ENCODE measurements around the gene STX16. TPM values are rescaled to one million over a fixed set of nuclear protein-coding genes. Genes with fewer than 3 reads are reported as not detected.

The STX16 gene
- total RNA-seq, 1 experiment from 2014 or later = 30.4 TPM

GRCh38 chr20:58703765-58704371 lies 52.8 kb downstream of the STX16 start:
- no peak for DNase-seq
- Histone ChIP-seq H3K4me3 (no peak overlapping the region), H3K27me3 (no peaks in the 10 kb centered on the region), H3K36me3 (peaks cover 39% of the 10 kb centered on the region), H3K9me3 (no peaks in the 10 kb centered on the region)

GRCh38 chr20:58705208-58705926 lies 54.3 kb downstream of the STX16 start:
- H3K27me3 ChIP-seq = no peaks in the 10 kb centered on the region
- H3K9me3 ChIP-seq = no peaks in the 10 kb centered on the region
- DNase-seq = no peak
- H3K36me3 ChIP-seq = peaks cover 31% of the 10 kb centered on the region
- no peak overlapping the region for H3K4me3 ChIP-seq

DNA sequence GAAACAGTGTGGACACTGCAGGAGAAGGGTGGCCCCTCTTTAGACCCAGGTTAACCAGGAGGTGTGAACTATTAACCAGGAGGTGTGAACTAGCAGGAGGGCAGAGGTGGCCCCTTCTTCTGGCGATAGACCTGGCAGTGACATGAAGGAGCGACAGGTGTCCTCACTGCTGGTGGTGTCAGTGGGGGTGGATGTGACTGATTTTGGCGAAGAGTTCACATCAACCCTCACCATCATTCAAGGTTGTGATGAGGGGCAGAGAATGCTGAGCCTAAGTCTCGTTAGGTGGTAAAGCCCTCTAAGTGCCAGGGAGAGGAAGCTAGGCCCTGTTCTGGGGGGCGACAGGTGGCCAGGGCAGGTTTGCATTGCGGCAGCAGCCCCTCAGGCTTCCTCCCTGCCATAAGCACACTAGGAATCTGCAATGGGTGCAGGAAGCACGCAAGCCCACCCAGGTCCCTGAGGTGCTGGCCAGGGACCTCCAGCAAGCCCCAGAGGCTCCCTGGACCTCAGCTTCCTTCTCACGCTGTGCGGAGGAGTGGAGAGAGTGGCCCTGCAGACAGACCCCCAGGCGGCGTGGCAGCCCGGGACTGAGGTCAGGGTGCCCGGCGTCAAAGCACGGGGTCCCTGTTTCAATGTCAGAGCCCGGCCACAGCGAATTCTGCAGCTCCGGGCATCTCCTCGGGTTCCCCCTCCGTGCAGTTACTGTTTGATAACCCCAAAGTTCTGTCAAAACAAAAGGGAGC lies 55.2 kb downstream of the STX16 start:
- Histone ChIP-seq H3K27me3 (no peaks in the 10 kb centered on the region), H3K9me3 (no peaks in the 10 kb centered on the region), H3K4me3 (no peak overlapping the region), H3K36me3 (peaks cover 31% of the 10 kb centered on the region)
- DNase-seq = no peak

DNA sequence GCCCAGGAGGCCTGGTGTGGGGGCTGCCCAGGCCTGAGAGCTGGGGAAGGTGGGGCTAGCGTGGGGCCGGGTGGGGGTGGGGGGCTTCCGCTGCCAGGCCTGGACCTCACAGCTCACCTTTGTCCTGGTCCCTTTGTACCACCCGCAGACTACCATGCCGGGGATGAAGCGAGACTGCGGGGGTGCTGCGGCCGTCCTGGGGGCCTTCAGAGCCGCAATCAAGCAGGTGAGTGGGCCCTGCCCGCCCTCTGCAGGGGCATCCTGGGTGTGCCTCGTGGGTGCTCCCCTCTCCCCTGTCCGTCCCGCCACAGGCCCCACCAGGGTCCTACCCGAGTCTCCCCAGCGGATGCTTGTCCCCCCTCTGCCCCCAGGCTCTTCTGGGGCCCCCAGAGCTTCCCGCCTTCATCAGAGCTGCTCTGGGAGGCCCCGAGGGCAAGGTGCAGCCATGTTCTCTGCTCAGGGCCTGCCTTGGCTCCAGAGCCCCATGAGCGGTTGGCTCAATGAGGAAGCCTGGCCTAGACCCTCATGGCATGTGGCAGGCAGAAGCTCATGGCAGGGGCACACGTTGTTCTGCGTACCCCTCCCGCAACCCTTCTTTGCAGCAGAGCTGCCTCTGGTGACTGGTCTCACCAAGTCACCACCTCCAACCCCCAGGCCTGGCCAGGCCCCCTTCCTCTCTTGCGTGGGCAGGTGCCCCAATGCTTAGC lies 56.0 kb downstream of the STX16 start:
- H3K4me3 ChIP-seq = no peak overlapping the region
- no peaks in the 10 kb centered on the region for H3K27me3 ChIP-seq
- H3K9me3 ChIP-seq = no peaks in the 10 kb centered on the region
- no peak for DNase-seq
- H3K36me3 ChIP-seq = peaks cover 27% of the 10 kb centered on the region

- H3K27me3 ChIP-seq = no peaks in the 10 kb centered on the region
- no peak for DNase-seq
- H3K9me3 ChIP-seq = no peaks in the 10 kb centered on the region
- peaks cover 21% of the 10 kb centered on the region for H3K36me3 ChIP-seq
- no peak overlapping the region for H3K4me3 ChIP-seq
Observed at GRCh38 chr20:58707770-58708169, 56.7 kb downstream of the STX16 start.

- Histone ChIP-seq H3K9me3 (no peaks in the 10 kb centered on the region), H3K4me3 (no peak overlapping the region), H3K27me3 (no peaks in the 10 kb centered on the region), H3K36me3 (peaks cover 14% of the 10 kb centered on the region)
- no peak for DNase-seq
Observed at GRCh38 chr20:58708246-58708931, 57.3 kb downstream of the STX16 start.

DNA sequence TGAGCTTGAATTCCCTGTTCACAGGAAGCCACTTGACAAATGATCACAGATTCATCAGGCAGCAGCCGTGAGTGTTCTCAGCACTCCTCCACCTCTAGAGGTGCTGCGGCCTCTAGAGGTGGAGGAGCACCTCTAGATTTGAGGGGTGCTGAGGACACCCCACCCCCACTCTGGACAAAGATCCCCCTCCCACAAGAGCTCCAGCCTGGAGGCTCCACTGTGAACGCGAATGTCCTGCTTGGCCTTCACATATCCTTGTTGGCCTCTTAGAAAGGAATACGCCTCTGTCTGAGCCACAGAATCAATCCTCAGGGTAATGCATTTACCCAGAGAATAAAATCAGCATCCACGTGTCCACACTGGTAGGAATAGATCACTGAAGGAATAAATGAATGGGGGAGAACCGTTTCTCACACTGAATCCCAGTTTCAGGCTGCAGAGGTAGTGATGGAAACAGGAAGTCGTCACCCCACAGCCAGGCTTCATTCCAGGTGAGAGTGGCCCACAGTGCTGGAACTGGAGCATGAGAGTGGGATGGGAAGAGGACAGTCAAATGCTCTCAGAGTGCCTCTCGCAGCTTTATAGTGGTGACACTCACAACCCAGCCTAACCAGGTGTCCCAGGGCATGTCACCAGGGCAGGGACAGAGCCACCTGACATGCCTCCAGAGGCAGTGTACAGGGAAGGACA lies 58.1 kb downstream of the STX16 start:
- Histone ChIP-seq H3K9me3 (no peaks in the 10 kb centered on the region), H3K4me3 (no peak overlapping the region), H3K36me3 (peaks cover 9% of the 10 kb centered on the region), H3K27me3 (no peaks in the 10 kb centered on the region)
- no peak for DNase-seq

DNA sequence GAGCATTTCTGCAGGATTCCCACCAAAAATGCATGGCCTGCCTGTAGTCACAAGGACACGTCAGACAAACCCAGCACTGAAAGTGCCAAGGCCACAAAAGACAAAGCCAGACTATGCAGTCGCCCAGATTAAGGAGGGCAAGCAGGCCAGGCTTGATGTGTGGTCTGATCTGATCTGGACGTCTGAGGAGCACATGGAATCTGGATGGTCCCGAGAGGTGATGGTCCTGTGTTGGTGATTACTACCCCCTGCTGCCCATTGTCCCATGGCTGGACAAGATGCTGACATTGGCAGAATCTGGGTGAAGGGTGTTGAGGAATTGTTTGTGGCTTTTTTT lies 58.6 kb downstream of the STX16 start:
- Histone ChIP-seq H3K36me3 (peaks cover 8% of the 10 kb centered on the region), H3K27me3 (no peaks in the 10 kb centered on the region), H3K4me3 (no peak overlapping the region), H3K9me3 (no peaks in the 10 kb centered on the region)
- no peak for DNase-seq

- no peaks in the 10 kb centered on the region for H3K27me3 ChIP-seq
- DNase-seq = no peak
Observed at GRCh38 chr20:58710481-58711265, 59.6 kb downstream of the STX16 start.

DNA sequence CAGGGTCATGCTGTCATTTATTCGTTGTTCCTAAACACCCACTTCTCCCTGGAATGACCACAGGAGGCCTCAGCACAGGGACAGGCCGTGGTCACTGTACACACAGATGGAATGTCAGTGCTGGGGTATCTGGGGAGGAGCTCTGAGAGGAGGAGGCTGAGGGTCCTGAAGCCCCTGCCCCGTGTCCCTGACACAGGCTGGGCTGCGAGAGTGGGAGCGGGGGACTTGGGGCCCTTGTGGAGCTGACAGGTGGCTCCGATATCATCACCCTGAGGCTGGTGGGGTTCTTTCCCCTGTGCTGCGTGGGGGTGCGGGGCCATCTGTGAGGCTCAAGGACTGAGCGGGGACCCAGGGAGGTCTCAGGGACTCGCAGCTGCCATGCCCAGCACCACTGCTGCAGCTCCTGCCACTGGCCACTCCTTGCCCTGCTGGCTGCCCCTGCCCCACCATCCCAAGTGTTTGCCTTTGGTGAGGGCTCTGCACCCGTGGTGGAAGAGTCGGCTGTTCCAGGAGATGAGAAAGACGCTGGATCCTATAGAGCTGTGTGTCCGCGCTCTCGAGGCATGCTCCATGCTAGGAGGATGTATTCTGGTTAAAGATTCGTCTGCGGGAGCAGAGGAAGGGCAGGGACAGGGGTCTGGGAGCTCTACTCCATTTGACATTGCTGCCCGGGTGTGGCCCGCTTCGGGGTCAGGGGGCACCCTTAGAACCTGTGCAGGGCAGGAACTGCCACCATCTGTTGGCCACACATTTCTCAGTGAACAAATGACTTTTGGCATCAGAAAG lies 60.4 kb downstream of the STX16 start:
- Histone ChIP-seq H3K27me3 (no peaks in the 10 kb centered on the region), H3K4me3 (no peak overlapping the region), H3K9me3 (no peaks in the 10 kb centered on the region), H3K36me3 (no peaks in the 10 kb centered on the region)
- DNase-seq = no peak

More at GRCh38 chr20:58710481-58711265, 59.6 kb downstream of the STX16 start:
- H3K9me3 ChIP-seq = no peaks in the 10 kb centered on the region
- no peaks in the 10 kb centered on the region; the same call in 1 of the 2 replicates for H3K36me3 ChIP-seq
- no peak overlapping the region for H3K4me3 ChIP-seq

DNA sequence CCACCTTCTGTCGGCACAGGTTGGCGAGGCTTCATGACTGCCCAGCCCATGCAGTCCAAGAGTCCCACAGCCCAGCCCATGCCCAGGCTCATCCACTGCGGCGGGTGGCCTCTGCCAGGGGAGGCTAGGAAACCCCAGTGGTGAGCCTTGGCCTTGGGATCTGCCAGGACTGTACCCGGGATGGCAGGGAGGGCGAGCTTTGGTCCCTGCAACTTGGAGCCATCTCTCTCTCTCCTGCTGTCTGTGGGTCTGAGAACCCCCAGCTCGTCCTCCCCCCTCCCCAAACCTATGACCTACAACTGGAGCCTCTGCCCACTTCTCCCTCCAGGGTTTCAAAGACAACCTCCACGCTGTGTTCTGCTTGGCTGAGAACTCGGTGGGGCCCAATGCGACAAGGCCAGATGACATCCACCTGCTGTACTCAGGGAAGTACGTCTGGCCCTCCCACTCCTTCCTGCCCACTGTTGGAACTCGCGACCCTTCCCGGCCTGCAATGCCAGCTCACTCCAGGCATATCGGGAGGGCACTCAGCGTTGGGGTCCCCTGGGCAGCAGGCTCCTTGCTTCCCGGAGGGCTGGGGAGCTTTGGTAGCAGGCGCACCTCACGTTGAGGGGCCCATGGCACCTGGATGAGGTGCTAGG lies 61.2 kb downstream of the STX16 start:
- H3K9me3 ChIP-seq = no peaks in the 10 kb centered on the region
- no peaks in the 10 kb centered on the region for H3K36me3 ChIP-seq
- no peak overlapping the region for H3K4me3 ChIP-seq
- no peaks in the 10 kb centered on the region for H3K27me3 ChIP-seq
- DNase-seq = no peak

DNA sequence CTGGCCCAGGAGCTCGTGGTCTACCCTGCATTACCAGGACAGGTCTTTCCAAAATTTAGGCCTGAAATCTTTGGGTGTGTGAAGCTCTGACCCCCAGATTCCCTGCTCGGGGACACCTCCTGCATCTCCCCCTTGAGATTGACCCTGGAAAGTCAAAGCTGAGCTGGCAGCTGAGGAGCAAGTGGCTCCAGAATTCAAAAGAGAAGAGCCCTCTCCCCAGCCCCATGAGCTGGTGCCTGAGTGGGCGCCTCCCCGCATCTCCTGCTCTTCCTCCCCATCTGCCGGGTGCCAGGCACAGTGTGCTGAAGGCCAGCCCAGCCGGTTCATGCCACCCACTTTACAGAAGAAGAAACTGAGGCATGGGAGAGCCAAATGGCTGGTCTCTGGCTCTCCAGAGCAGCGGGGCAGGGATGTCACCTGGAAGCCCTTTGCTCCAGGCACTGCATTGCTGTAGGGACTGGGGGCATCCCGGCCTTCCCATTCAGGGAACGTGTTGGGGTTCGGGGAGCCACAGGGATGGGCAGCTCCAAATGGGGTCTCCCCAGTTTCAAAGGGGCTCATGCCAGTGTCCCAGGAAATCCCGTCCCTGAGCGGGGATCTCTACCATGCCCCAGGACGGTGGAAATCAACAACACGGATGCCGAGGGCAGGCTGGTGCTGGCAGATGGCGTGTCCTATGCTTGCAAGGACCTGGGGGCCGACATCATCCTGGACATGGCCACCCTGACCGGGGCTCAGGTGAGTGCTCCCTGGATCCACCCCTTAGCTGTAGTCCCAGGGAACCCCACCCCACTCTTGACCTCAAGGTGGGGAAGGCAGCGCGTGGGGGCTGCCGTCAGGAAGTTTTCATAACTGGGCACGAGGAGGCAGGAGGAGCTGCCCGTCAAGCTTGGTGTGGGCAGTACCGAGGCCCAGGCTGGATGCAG lies 62.0 kb downstream of the STX16 start:
- no peak overlapping the region for H3K4me3 ChIP-seq
- no peak for DNase-seq
- H3K36me3 ChIP-seq = no peaks in the 10 kb centered on the region
- H3K9me3 ChIP-seq = no peaks in the 10 kb centered on the region
- H3K27me3 ChIP-seq = no peaks in the 10 kb centered on the region

GRCh38 chr20:58713801-58714339 lies 62.8 kb downstream of the STX16 start:
- DNase-seq = no peak
- H3K27me3 ChIP-seq = no peaks in the 10 kb centered on the region

More at GRCh38 chr20:58713801-58714339, 62.8 kb downstream of the STX16 start:
- no peaks in the 10 kb centered on the region for H3K36me3 ChIP-seq
- H3K9me3 ChIP-seq = no peaks in the 10 kb centered on the region
- no peak overlapping the region for H3K4me3 ChIP-seq
